K562 (cell line): Measurements from ENCODE around the gene PPCDC. TPM values are rescaled to one million over a fixed set of nuclear protein-coding genes. Genes with fewer than 3 reads are reported as not detected.

Experiments used
- ATF1 ChIP-seq, 2 experiments: fragments of 450-650 bp in 1 of 2; IDR thresholded peaks; 2 replicates each; pipeline ENCODE4 v1.6.1; 2016; ENCODE audit warnings: missing compliant biosample characterization in 1 of 2, missing genetic modification characterization in 1 of 2
- BMI1 ChIP-seq: fragments of 150-350 bp; IDR thresholded peaks from 2 replicates; pipeline ENCODE4 v1.6.1; 2014; ENCODE audit warnings: low read length
- CREB3L1 ChIP-seq: fragments of 450-650 bp; IDR thresholded peaks from 2 replicates; pipeline ENCODE4 v1.6.1; 2014; ENCODE audit warnings: low read depth, mild to moderate bottlenecking, moderate library complexity, borderline replicate concordance
- HLTF ChIP-seq: fragments of 450-650 bp; IDR thresholded peaks from 2 replicates; pipeline ENCODE4 v1.6.1; 2016
- MTA3 ChIP-seq: fragments of 450-650 bp; formaldehyde crosslinking; IDR thresholded peaks from 2 replicates; pipeline ENCODE4 v1.6.1; 2017; ENCODE audit warnings: mild to moderate bottlenecking, borderline replicate concordance
- NRF1 ChIP-seq, 2 experiments: fragments of 450-650 bp; IDR thresholded peaks in 1 of 2; conservative IDR thresholded peaks in 1 of 2; 2 replicates each; pipeline ENCODE4 v1.6.1; 2014; ENCODE audit warnings: mild to moderate bottlenecking in 2 of 2
- RERE ChIP-seq: sonication (generic); formaldehyde crosslinking; IDR thresholded peaks from 2 replicates; pipeline ENCODE4 v1.8.0; 2023; ENCODE audit warnings: missing genetic modification reagents, mild to moderate bottlenecking, borderline replicate concordance
- SREBF1 ChIP-seq: fragments of 150-350 bp; IDR thresholded peaks from 2 replicates; pipeline ENCODE4 v1.6.1; 2014; ENCODE audit warnings: antibody characterized with exemption, low read depth, low read length, borderline replicate concordance
- SRSF7 ChIP-seq: fragments of 200-400 bp; formaldehyde crosslinking; optimal IDR thresholded peaks from 2 replicates; pipeline ENCODE3; 2017; ENCODE audit warnings: mild to moderate bottlenecking, low read depth, low read length
- ZBED1 ChIP-seq: IDR thresholded peaks from 2 replicates; pipeline ENCODE4 v1.6.1; 2014
- polyA plus RNA-seq, 8 experiments: library from polyadenylated mRNA; depleted of rRNA in 4 of 8; stranded (reverse) in 5 of 8; unstranded in 3 of 8; fragments of >200 nt; fragmentation: Nextera tagmentation in 2 of 8; fragmentation: Illumina TruSeq in 1 of 8; extraction: Ambion mirVana in 2 of 8; extraction: Trizol in 1 of 8; gene quantifications; 2 replicates each; pipeline versions ENCODE4 v1.2.1 to v1.2.3, GENCODE V29; 2011 to 2014; ENCODE audit warnings: inconsistent platforms in 1 of 8, missing spikeins in 1 of 8
- total RNA-seq, 7 experiments: library from RNA; depleted of rRNA in 6 of 7; stranded (reverse); fragments of >200 nt in 6 of 7; fragmentation: Illumina TruSeq in 2 of 7; extraction: Trizol in 2 of 7; gene quantifications; 2 replicates each; pipeline versions ENCODE4 v1.2.1 to v1.2.3, GENCODE V29; 2011 to 2021; ENCODE audit warnings: low replicate concordance in 1 of 7
- TF ChIP-seq, protein P1 (sequence below), 2 experiments: fragments of 200-800 bp in 1 of 2; sonication (Bioruptor generic) in 1 of 2; sonication (generic) in 1 of 2; formaldehyde crosslinking in 1 of 2; IDR thresholded peaks in 1 of 2; conservative IDR thresholded peaks in 1 of 2; 2 replicates each; pipeline versions ENCODE4 v1.5.0 to v1.6.1; 2016 to 2020; ENCODE audit warnings: missing compliant biosample characterization in 1 of 2, missing genetic modification characterization in 1 of 2, missing genetic modification reagents in 1 of 2
- TF ChIP-seq, protein P2 (sequence below): fragments of 250-450 bp; sonication (Bioruptor Pico); IDR thresholded peaks from 2 replicates; pipeline ENCODE4 v1.4.0; 2020; ENCODE audit warnings: mild to moderate bottlenecking, moderate library complexity, borderline replicate concordance
- TF ChIP-seq, protein P3 (sequence below): fragments of 450-650 bp; conservative IDR thresholded peaks from 2 replicates; pipeline ENCODE4 v1.6.1; 2016; ENCODE audit warnings: missing genetic modification characterization, low read depth, mild to moderate bottlenecking, control low read depth, missing compliant biosample characterization

PPCDC gene
- total and polyA plus RNA-seq, 9 of the 15 experiments (the other 6 are each of a cell fraction or from before 2014, with no cell fraction given), result 10.9 to 53.6 (median 16.7) TPM

- TF ChIP-seq SREBF1 (0 out of 2 replicates have a peak, but pooled peaks have one; percentile 23), MTA3 (peak; percentile 68; the same call in 1 of the 2 replicates), ZBED1 (peak; percentile 94), BMI1 (no peak), ATF1 (CRISPR knock-in tag; IDR thresholded peaks at IDR 0.05) (no peak), ATF1 (tag; IDR thresholded peaks at IDR 0.05) (peak; percentile 79), CREB3L1 (0 out of 2 replicates have a peak, but pooled peaks have one; percentile 15), HLTF (peak; percentile 100), SRSF7 (no peak), RERE (no peak), NRF1 (conservative IDR thresholded peaks at IDR 0.05 in 1 of 2, IDR thresholded peaks at IDR 0.05 in 1 of 2) (0 out of 4 replicates have a peak, but pooled peaks of 1 of the 2 experiments have one; percentile 22)
- TF ChIP-seq, protein P1, sequence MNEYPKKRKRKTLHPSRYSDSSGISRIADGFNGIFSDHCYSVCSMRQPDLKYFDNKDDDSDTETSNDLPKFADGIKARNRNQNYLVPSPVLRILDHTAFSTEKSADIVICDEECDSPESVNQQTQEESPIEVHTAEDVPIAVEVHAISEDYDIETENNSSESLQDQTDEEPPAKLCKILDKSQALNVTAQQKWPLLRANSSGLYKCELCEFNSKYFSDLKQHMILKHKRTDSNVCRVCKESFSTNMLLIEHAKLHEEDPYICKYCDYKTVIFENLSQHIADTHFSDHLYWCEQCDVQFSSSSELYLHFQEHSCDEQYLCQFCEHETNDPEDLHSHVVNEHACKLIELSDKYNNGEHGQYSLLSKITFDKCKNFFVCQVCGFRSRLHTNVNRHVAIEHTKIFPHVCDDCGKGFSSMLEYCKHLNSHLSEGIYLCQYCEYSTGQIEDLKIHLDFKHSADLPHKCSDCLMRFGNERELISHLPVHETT (CRISPR knock-in tag; conservative IDR thresholded peaks at IDR 0.05 in 1 of 2, IDR thresholded peaks at IDR 0.05 in 1 of 2), result peak in 1 of 2 experiments; percentile 93; a peak in 2 of 4 replicates
- TF ChIP-seq, protein P2, sequence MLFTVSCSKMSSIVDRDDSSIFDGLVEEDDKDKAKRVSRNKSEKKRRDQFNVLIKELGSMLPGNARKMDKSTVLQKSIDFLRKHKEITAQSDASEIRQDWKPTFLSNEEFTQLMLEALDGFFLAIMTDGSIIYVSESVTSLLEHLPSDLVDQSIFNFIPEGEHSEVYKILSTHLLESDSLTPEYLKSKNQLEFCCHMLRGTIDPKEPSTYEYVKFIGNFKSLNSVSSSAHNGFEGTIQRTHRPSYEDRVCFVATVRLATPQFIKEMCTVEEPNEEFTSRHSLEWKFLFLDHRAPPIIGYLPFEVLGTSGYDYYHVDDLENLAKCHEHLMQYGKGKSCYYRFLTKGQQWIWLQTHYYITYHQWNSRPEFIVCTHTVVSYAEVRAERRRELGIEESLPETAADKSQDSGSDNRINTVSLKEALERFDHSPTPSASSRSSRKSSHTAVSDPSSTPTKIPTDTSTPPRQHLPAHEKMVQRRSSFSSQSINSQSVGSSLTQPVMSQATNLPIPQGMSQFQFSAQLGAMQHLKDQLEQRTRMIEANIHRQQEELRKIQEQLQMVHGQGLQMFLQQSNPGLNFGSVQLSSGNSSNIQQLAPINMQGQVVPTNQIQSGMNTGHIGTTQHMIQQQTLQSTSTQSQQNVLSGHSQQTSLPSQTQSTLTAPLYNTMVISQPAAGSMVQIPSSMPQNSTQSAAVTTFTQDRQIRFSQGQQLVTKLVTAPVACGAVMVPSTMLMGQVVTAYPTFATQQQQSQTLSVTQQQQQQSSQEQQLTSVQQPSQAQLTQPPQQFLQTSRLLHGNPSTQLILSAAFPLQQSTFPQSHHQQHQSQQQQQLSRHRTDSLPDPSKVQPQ (CRISPR knock-in tag), result peak; percentile 87; the same call in 1 of the 2 replicates
- TF ChIP-seq, protein P3, sequence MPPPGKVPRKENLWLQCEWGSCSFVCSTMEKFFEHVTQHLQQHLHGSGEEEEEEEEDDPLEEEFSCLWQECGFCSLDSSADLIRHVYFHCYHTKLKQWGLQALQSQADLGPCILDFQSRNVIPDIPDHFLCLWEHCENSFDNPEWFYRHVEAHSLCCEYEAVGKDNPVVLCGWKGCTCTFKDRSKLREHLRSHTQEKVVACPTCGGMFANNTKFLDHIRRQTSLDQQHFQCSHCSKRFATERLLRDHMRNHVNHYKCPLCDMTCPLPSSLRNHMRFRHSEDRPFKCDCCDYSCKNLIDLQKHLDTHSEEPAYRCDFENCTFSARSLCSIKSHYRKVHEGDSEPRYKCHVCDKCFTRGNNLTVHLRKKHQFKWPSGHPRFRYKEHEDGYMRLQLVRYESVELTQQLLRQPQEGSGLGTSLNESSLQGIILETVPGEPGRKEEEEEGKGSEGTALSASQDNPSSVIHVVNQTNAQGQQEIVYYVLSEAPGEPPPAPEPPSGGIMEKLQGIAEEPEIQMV (tag), result 0 out of 2 replicates have a peak, but pooled peaks have one; percentile 30
Measured at GRCh38 chr15:75065851-75066509, 42.6 kb downstream of the PPCDC start (continued).
